ENCODE measurements around the gene SLC22A13. TPM values are rescaled to one million over a fixed set of nuclear protein-coding genes. Genes with fewer than 3 reads are reported as not detected.
"Not testable (repeated sequence)": the region's sequence is repeated elsewhere in the genome, so short reads cannot be mapped to it uniquely, and the experiment has no call there.

The SLC22A13 gene
- 1 to 10 TPM; 1.0 TPM for total RNA-seq
- under 1 TPM in 1 of 3 donors, not detected in 2; 0.08 TPM for polyA plus RNA-seq
- total RNA-seq = 0.39 to 2.0 (median 0.66) reads per million in 6 experiments

- peak within 1 kb of the TSS in 5 of 10 donors; percentile 6 to 63 (median 35) for H3K27ac Mint-ChIP-seq
Measured at GRCh38 chr3:38265604-38266307, at the start of gene SLC22A13. TSS of gene SLC22A13 (plus strand) at chr3:38265812. CDS start at chr3:38265861, 49 bp downstream.

GRCh38 chr3:38219609-38220197 is 45.9 kb upstream of the SLC22A13 start:
- H3K27ac Mint-ChIP-seq = no peak overlapping the region
- POLR2A ChIA-PET = no interaction called here
- no peak for ATAC-seq
- no peaks in the 10 kb centered on the region for H3K27me3 Mint-ChIP-seq
- H3K4me3 Mint-ChIP-seq = no peak overlapping the region
- no peaks in the 10 kb centered on the region for H3K9me3 Mint-ChIP-seq
- no peak for DNase-seq
- peaks cover 2 to 12% (median 4%) of the 10 kb centered on the region in 4 donors for H3K4me1 Mint-ChIP-seq
- peaks cover 12 to 62% (median 21%) of the 10 kb centered on the region in 3 donors for H3K36me3 Mint-ChIP-seq

More at GRCh38 chr3:38265604-38266307, at the start of gene SLC22A13:
- H3K4me3 Mint-ChIP-seq = no peak within 1 kb of the TSS
- POLR2A ChIA-PET = no interaction called here
- H3K36me3 Mint-ChIP-seq = peaks cover 0 to 6% (median 5%) of the 10 kb centered on the region in 3 donors
- peaks cover 0 to under 1% (median 0%) of the 10 kb centered on the region in 9 donors for H3K9me3 Mint-ChIP-seq
- DNase-seq (no peak), ATAC-seq (no peak)
- no peaks in the 10 kb centered on the region for H3K27me3 Mint-ChIP-seq
- peaks cover 17 to 34% (median 28%) of the 10 kb centered on the region in 4 donors for H3K4me1 Mint-ChIP-seq

- Mint-ChIP-seq H3K27me3 (no peaks in the 10 kb centered on the region), H3K9me3 (no peaks in the 10 kb centered on the region), H3K36me3 (peaks cover 19 to 73% (median 21%) of the 10 kb centered on the region in 3 donors), H3K4me3 (no peak overlapping the region), H3K27ac (peak overlapping the region in 1 of 10 donors; percentile 10), H3K4me1 (peaks cover 2 to 6% (median 4%) of the 10 kb centered on the region in 4 donors)
- POLR2A ChIA-PET = no interaction called here
- DNase-seq (no peak), ATAC-seq (no peak)
Measured at GRCh38 chr3:38221005-38221404, 44.6 kb upstream of the SLC22A13 start.

GRCh38 chr3:38222032-38222634 is 43.5 kb upstream of the SLC22A13 start:
- Mint-ChIP-seq H3K27ac (peak overlapping the region in 1 of 10 donors; percentile 41), H3K9me3 (no peaks in the 10 kb centered on the region), H3K36me3 (peaks cover 21 to 73% (median 24%) of the 10 kb centered on the region in 3 donors), H3K4me1 (peaks cover 0 to 7% (median 4%) of the 10 kb centered on the region in 4 donors), H3K4me3 (no peak overlapping the region), H3K27me3 (no peaks in the 10 kb centered on the region)
- ATAC-seq = no peak
- POLR2A ChIA-PET = no interaction called here
- no peak for DNase-seq

GRCh38 chr3:38224357-38224756 is 41.3 kb upstream of the SLC22A13 start:
- DNase-seq = no peak
- Mint-ChIP-seq H3K4me1 (peaks cover 0 to 5% (median 2%) of the 10 kb centered on the region in 4 donors), H3K27ac (no peak overlapping the region), H3K4me3 (no peak overlapping the region), H3K36me3 (peaks cover 19 to 73% (median 28%) of the 10 kb centered on the region in 3 donors), H3K27me3 (no peaks in the 10 kb centered on the region), H3K9me3 (no peaks in the 10 kb centered on the region)
- POLR2A ChIA-PET = no interaction called here
- ATAC-seq = no peak

- H3K36me3 Mint-ChIP-seq = peaks cover 19 to 81% (median 47%) of the 10 kb centered on the region in 3 donors
- peaks cover 0 to 2% (median 2%) of the 10 kb centered on the region in 4 donors for H3K4me1 Mint-ChIP-seq
- DNase-seq (no peak), ATAC-seq (no peak)
- H3K9me3 Mint-ChIP-seq = no peaks in the 10 kb centered on the region
- H3K27me3 Mint-ChIP-seq = no peaks in the 10 kb centered on the region
- no peak overlapping the region for H3K4me3 Mint-ChIP-seq
- POLR2A ChIA-PET = no interaction called here
- peak overlapping the region in 1 of 10 donors; percentile 15 for H3K27ac Mint-ChIP-seq
Measured at GRCh38 chr3:38226273-38226672, 39.3 kb upstream of the SLC22A13 start.

GRCh38 chr3:38227989-38228388 is 37.6 kb upstream of the SLC22A13 start:
- no peak for DNase-seq
- Mint-ChIP-seq H3K9me3 (no peaks in the 10 kb centered on the region), H3K4me3 (no peak overlapping the region), H3K4me1 (peaks cover 0 to 2% (median 2%) of the 10 kb centered on the region in 4 donors), H3K36me3 (peaks cover 20 to 89% (median 53%) of the 10 kb centered on the region in 3 donors), H3K27ac (no peak overlapping the region), H3K27me3 (no peaks in the 10 kb centered on the region)
- POLR2A ChIA-PET = no interaction called here
- ATAC-seq = no peak

GRCh38 chr3:38229036-38229435 is 36.6 kb upstream of the SLC22A13 start:
- no peak overlapping the region for H3K27ac Mint-ChIP-seq
- POLR2A ChIA-PET = no interaction called here
- H3K27me3 Mint-ChIP-seq = no peaks in the 10 kb centered on the region
- H3K4me1 Mint-ChIP-seq = peaks cover 0 to 2% (median 2%) of the 10 kb centered on the region in 4 donors
- no peak overlapping the region for H3K4me3 Mint-ChIP-seq
- ATAC-seq (no peak), DNase-seq (no peak)
- H3K9me3 Mint-ChIP-seq = no peaks in the 10 kb centered on the region
- H3K36me3 Mint-ChIP-seq = peaks cover 25 to 89% (median 59%) of the 10 kb centered on the region in 3 donors

GRCh38 chr3:38232701-38233100 is 32.9 kb upstream of the SLC22A13 start:
- POLR2A ChIA-PET = no interaction called here
- ATAC-seq = no peak
- H3K4me3 Mint-ChIP-seq = no peak overlapping the region

GRCh38 chr3:38235466-38235865 is 30.1 kb upstream of the SLC22A13 start:
- no peak for DNase-seq
- Mint-ChIP-seq H3K9me3 (peaks cover 5 to 49% (median 26%) of the 10 kb centered on the region in 9 donors), H3K27me3 (no peaks in the 10 kb centered on the region)

More at GRCh38 chr3:38232701-38233100, 32.9 kb upstream of the SLC22A13 start:
- Mint-ChIP-seq H3K9me3 (peaks cover 4 to 28% (median 12%) of the 10 kb centered on the region in 9 donors), H3K27me3 (no peaks in the 10 kb centered on the region), H3K36me3 (peaks cover 49 to 90% (median 76%) of the 10 kb centered on the region in 3 donors), H3K4me1 (no peaks in the 10 kb centered on the region), H3K27ac (peak overlapping the region in 1 of 10 donors; percentile 73)
- no peak for DNase-seq

GRCh38 chr3:38238416-38239008 is 27.1 kb upstream of the SLC22A13 start:
- Mint-ChIP-seq H3K27me3 (no peaks in the 10 kb centered on the region), H3K4me3 (no peak overlapping the region), H3K27ac (peak overlapping the region in 1 of 10 donors; percentile 11), H3K4me1 (peaks cover 0 to 2% (median 0%) of the 10 kb centered on the region in 4 donors), H3K9me3 (peaks cover 5 to 49% (median 26%) of the 10 kb centered on the region in 9 donors), H3K36me3 (peaks cover 62 to 83% (median 71%) of the 10 kb centered on the region in 3 donors)
- no peak for DNase-seq
- no peak for ATAC-seq
- POLR2A ChIA-PET = no interaction called here

More at GRCh38 chr3:38235466-38235865, 30.1 kb upstream of the SLC22A13 start:
- POLR2A ChIA-PET = no interaction called here
- Mint-ChIP-seq H3K4me1 (peaks cover 0 to 2% (median 0%) of the 10 kb centered on the region in 4 donors), H3K36me3 (peaks cover 68 to 92% (median 84%) of the 10 kb centered on the region in 3 donors), H3K4me3 (no peak overlapping the region), H3K27ac (no peak overlapping the region)
- no peak for ATAC-seq

- H3K4me3 Mint-ChIP-seq, POLR2A ChIA-PET, H3K27me3 Mint-ChIP-seq, H3K4me1 Mint-ChIP-seq, ATAC-seq, DNase-seq: not testable (repeated sequence)
- Mint-ChIP-seq H3K36me3 (peaks cover 23 to 75% (median 37%) of the 10 kb centered on the region in 3 donors), H3K27ac (peak overlapping the region in 1 of 10 donors; percentile 10), H3K9me3 (peaks cover 0 to 21% (median 15%) of the 10 kb centered on the region in 9 donors)
Measured at GRCh38 chr3:38242812-38243211, 22.8 kb upstream of the SLC22A13 start.

All from naive thymus-derived CD8-positive, alpha-beta T cell (primary cell).